ENCODE data around the gene KLC4.

GRCh38 chr6:43077981-43078511 is 18.6 kb downstream of the KLC4 start:
- TF ChIP-seq EZH2 (IDR thresholded peaks at IDR 0.05) (no peak), CTCF (IDR thresholded peaks at IDR 0.05) (no peak)

Measured in neural progenitor cell (in vitro differentiated cells).